Measurements from ENCODE around the gene OSBPL10.
"Not testable (repeated sequence)": the region's sequence is repeated elsewhere in the genome, so short reads cannot be mapped to it uniquely, and the experiment has no call there.

Gene OSBPL10

DNA sequence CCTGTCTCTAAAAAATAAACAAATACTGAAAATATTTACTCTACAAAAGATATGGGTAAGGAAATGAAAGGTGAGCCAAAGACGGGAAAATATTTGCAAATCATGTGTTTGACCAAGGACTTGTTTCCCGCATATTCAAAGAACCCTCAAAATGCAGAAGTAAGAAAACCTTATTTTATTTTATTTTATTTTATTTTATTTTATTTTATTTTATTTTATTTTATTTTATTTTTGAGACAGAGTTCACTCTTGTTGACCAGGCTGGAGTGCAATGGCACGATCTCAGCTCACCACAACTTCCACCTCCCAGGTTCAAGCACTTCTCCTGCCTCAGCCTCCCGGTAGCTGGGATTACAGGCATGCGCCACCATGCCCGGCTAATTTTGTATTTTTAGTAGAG lies 11.9 kb upstream of the OSBPL10 start:
- DNase-seq, result not testable (repeated sequence)

DNA sequence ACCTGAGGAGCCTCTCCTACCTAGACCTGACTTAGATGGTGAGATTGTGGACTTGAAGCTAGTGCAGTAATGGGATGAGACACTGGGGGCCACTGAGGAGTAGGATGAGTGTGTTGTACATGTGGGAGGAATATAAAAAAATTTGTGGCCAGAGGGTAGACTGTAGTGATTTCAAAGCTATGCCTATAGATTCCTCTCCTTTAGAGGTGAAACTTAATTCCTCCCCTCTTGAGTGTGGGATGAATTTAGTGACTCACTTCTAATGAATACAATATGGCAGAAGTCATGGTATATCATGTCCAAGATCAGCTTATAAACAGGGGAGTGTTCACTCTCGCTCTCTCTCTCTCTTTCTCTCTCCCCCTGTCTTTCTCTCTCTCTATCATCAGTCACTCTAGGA lies 7.2 kb upstream of the OSBPL10 start:
- no peak for DNase-seq

DNA sequence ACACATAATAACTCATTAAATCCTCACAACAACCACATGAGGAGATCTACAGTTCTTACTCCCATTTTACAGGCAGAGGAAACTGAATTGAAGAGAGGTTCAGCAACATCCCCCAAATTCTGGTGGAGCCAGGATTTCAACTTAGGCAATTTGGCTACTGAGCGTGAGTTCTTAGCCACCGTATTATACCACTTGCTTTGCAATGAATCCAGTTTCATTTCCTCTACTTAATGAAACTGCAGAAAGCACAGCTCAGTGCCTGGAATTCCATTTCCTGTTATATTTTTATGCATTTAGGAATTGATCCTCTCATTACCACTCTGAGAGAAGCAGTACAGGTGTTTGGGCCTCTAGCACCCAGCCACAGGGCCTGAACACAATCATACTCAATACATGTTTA lies 4.8 kb upstream of the OSBPL10 start:
- no peak for DNase-seq

DNA sequence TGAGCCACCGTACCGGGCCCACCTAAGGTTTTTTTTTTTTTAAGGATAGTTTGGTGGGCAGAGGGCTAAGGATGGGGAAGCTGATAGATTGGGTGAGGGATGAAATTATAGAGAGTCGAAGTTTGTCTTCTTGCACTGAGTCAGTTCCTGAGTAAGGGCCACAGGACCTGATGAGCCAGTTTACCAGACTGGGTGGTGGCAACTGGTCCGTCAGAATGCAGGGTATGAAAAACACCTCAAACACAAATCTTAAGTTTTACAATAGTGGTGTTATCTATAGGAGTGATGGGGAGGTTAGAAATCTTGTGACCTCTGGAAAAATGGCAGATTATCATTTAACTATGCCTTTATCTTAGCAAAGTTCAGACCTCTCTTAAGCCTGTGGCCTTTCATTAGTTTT lies 3.3 kb upstream of the OSBPL10 start:
- DNase-seq, result no peak

DNA sequence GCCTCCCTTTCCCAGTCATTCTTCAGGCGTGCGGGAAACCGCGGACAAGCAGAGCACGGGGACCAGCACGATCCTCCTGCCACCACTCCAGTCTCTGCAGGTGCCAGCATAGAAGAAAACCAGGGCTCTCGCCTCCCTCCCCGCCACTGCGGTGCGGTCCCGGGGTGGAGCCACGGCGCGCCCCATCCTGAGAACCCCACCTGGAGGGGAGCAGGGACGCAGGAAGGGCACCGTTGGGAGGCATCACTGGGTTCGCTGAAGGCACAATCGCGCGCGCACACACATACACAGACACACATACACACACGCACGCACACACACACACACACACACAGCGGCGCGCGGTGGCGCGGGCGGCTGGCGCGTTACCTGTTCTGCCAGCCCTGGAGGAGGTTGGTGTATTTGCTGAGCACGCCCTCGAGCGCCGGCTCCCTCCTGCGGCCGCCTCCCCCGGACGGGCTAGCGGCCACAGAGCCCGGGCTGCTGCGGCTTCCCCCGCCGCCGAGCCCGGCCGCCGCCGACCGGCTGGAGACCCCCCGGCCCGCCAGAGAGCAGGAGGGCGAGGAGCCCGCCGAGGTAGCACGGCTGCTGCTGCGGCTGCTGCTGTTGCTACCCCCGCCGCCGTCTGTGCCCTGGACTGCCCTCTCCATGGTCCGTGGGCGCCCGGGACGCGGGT lies 394 bp downstream of the OSBPL10 start:
- peak; percentile 84 for DNase-seq

DNA sequence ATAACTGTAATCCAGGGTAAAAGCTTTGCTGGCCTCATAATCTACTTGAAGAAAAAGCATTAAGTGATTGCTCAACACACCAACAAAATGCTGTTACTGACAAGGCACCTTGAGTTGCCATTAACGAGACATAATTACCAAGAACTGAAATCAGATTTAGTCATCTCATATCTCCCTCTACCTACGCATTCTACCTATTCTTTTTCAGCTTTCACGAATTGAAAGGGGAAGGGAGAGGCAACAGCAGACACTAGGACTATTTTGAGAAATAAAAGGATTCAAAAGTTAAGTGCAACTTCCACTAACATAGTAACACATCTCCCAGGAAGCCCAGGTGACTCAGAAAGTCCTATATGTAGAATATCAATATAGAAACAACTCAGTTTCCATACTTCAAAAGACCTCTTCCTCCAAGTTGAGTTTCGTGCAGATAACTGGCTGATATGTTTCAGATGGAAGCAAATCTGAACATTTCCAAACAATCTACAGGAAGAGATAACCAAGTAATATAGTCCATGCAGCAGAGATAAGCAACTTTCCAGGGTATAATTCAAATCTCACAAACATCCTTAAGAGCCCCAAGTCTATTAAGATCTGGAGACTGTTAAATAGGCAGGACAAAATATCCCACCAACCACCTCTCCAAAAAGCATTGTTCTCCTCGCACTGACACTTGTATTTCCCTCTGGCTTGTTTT lies 1.9 kb downstream of the OSBPL10 start:
- no peak for DNase-seq

DNA sequence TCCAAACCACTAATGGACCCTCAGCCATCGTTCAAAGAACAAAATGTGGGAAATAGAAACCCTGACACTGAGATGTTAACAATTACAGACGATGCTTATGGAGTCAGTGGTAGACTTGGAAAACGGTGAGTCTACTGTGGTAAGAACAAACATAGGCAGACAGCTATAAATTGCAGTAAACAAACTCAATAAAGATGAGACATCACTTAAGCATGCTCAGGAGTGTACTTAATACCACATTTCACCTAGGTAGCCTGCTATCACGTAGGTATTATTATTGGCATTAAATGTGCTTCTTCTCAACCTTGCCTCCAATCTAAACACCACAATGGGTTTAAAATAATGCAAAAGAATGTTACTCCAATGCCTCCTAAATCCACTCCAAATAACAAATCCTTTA lies 2.5 kb downstream of the OSBPL10 start:
- DNase-seq, result no peak

DNA sequence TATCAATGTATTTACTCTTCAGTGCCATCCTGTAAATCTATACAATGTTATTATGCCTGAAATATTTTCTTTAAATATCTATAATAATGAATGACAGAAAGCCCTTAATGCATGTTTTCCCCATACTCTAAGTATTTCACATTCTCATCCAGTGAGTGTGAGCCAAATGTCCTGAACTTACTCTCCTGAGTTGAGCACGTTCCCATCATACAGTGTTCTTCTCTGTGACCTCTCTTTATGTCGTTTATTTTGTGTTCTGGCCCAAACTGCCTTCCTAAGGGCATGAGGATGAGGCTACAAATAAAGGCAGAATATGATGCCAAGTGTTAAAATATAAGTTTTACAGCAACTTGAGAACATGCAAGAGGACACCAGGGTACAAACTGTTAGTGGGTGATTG lies 3.3 kb downstream of the OSBPL10 start:
- DNase-seq, result no peak

DNA sequence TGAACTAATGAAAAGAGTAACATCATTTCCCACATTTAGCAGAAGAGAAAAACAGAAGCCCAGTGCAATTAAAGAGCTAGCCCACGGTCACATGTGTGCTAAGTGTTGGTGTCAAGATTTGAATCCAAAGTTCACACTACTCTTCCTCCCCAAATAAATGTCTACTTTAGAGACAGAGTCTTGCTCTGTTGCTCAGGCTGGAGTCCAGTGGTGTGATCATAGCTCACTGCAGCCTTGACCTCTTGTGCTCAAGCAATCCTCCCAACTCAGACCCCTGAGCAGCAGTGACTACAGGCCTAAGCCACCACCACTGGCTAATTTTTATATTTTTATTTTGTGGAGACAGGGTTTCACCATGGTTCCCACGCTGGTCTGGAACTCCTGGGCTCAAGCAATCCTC lies 4.8 kb downstream of the OSBPL10 start:
- DNase-seq, result no peak

DNA sequence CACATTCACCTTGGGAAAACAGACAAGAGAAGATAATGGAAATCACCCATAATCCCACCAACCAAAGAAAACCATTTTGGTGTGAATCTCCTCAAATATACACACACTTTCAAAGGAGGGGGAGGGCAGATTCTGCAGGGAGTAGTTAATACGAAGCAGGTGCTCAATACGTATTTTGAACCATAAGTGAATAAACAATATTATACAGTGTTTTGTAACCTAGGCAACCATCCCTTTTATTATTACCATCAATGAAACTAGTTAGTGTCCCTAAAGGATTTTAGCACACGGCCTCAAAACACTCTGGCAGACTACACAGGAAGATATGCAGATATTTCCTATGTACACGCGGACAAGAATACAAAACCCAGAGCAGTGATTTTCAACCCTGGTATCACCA lies 6.1 kb downstream of the OSBPL10 start:
- no peak for DNase-seq

DNA sequence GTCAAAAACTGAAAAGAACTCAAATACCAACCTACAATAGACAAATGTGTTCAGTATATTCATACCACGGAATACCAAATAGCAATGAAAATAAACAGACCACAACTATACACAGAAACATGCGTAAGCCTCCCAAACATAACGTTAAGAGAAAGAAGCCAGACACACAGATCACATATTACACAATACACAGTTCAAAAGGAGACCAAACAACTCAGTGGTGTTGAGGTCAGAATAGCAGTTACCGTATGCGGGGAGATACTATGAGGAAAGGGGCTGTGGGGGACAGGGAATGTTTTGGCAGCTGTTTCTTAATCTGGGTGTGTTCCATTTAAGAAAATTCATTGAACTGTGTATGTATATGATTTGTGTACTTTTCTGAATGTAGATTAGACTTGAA lies 6.6 kb downstream of the OSBPL10 start:
- DNase-seq, result no peak

DNA sequence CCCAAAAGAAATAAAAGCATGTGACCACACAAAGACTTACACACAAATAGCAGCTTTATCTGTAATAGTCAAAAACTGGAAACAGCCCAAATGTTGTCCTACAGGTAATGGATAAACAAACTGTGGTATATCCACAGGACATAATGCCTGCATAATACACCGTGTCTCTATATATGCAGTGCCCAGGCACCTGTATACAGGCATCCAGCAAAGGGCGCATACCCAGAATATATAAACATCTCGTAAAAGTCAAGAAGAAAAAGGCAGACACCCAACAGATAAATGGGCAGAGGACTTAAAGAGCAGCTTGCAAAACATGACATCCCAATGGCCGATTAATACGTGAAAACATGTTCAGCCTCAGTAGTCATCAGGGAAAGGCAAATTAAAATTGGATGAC lies 7.2 kb downstream of the OSBPL10 start:
- no peak for DNase-seq

DNA sequence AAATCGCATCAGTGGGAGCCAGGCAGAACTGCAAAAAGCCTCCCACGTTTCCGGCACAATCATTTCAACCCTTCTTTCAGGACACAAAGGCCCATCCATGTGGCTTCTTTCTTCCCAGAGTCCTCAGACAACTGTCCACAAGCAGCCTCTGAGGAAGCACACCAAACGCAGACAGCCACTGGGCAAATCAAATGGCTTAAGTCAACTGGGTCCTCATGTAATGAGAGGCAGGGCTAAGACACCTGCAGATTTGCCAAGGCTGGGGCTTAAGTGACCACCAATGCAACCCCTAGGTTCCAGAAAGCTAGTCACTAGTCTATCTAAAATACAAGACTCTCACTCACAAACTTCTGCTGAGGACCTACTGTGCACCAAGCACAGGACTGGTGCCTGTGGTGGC lies 8.0 kb downstream of the OSBPL10 start:
- no peak for DNase-seq

DNA sequence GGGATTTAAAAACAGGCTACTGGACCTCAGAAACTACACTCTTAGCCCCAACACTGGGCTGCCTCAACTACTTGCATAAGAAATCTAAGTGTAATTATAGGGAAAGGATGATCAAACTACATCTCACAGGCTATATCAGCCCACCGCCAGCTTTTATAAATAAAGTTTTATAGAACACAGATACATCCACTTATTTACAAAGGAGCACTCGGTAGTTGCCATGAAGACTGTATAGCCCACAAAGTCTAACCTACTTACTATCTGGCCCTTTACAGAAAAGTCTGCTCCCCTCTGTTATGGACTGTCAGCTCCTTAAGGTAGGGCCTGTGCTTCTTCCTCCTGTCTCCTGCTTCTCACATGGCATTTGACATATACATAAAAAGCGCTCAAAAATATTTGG lies 9.5 kb downstream of the OSBPL10 start:
- DNase-seq, result no peak

DNA sequence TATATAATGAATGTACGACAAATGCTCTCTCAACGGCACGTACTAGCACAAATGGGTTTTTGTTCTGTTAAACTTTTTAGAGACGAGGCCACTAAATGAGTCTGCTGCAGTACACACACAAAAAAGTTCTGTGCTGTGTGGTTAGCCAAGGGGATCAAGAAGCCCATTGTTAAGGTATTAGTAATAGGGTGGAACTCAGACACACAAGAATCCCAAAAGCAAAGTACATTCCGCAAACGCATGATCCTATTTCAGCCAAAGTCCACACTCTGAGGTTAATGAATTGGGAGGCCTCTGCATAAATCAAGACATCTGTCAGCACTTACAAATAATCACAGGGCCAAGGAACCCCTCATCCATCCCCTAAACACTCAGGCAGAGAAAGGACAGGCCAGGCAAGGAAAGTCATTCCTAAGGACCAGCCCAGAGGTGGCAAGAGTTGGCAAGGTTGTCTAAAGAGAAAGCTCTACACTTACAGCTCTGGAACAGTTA lies 12.1 kb downstream of the OSBPL10 start:
- peak; percentile 6 for DNase-seq

DNA sequence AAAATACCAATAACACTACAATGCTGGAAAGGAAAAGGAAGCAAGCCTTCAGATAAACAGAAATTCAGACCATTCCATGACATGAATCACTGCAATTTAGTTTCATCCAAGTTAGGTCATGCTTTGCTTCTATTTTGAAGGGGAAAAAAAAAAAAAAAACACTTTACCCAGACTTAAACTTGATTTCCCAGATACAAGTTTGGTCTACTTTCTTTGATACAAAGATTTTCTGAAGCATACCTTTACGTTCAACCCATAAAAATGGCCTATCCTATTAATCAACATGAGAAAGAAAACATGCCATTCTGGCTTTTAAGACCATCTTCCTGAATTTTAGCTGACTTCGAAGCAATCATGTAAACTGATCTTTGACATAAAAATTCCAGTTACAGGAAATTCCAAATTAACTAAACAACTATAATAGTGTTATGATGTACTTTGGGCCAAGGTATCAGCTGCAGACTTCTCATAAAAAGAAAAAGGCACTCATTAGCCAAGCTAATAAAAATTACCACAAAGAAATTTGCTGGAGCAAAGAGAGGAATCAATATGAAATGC lies 12.6 kb downstream of the OSBPL10 start:
- no peak for DNase-seq

DNA sequence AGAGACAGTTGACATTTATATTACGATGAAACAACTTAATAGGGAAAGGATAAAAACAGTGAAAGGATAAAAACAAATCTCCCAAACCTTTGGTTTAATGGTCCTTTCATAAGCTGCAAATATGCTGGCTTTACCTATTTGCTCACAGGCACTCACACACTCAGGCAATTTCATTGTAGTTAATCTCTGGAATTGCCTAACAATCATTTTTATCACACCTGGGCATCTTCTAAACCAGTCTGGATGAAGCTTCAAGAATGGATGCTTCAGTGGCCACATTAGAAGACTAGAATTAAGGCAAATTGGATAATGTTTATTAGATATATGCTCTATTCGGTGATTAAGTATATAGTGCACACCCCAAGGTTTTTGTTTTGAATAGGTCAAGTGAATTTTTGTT lies 13.5 kb downstream of the OSBPL10 start:
- DNase-seq, result no peak

DNA sequence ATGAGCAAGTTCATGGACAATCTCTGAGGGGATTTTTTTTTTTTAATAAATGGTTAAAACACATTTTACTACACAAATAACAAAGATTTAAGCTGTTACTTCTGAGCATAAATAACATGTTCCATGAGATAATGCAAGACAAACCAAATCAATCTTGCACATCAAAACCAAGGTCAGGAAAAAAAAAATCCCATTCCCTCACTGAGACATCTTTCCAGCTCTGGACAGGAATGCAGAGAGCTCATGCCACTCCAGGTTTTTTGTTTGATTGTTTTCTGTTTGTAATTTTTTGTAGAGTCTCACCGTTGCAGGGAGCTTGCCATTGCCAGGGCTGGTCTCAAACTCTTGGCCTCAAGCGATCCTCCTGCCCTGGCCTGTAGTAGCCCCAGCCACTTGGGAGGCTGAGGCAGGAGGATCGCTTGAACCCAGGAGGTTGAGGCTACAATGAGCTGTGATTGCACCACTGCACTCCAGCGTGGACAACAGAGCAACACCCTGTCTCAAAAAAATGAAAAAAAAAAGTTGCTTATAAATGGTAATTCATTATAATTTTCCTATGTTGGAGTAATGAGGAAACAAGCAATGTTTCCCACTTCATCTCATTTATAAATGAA lies 14.0 kb downstream of the OSBPL10 start:
- DNase-seq, result no peak

DNA sequence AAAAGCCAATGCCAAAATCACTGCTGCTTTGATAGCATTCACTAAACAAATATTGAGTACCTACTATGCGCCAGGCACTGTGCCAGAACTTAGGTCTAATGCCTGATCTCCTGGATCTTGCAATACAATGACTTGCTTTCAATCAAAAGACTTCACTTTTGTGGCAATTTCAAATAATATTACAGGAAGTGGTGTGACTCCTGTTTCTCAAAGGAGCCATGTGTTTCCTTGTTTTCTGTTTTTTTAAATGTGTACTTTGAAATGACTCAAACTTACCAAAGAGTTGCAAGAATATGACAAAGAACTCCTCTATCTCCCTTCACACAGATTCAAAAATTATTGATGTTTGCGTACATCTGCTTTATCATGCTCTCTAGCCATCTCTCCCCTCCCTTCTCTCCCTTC lies 18.3 kb downstream of the OSBPL10 start:
- DNase-seq, result peak; percentile 39

DNA sequence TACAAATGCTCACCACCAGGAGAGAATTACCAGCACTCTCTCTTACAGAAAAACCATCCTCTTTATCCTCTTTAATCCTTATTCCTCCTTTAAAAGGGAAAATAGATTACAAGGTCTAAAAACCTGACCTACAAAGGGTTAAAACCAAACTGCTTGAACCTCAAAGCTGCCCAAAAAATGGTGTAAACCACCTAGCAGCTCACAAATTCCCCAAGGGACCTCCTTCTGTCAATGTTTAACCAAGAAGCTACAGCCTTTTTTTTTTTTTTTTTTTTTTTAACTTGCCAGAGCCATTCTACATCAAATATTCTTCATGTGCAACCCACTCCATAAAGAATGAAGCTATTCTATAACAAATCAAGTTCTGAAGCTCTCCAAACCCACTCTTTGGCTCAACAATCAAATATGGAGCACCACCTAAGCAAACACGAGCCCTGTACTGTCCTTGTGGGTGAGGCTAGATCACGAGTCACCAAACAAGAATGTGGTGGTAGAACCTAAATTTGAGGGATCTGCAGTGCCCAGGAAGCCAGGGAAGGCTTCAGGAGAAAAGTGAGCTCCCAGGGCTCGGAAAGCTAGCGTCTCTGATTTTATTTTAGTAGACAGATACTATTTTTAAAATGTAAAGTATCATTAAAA lies 20.1 kb downstream of the OSBPL10 start:
- peak; percentile 64 for DNase-seq

DNA sequence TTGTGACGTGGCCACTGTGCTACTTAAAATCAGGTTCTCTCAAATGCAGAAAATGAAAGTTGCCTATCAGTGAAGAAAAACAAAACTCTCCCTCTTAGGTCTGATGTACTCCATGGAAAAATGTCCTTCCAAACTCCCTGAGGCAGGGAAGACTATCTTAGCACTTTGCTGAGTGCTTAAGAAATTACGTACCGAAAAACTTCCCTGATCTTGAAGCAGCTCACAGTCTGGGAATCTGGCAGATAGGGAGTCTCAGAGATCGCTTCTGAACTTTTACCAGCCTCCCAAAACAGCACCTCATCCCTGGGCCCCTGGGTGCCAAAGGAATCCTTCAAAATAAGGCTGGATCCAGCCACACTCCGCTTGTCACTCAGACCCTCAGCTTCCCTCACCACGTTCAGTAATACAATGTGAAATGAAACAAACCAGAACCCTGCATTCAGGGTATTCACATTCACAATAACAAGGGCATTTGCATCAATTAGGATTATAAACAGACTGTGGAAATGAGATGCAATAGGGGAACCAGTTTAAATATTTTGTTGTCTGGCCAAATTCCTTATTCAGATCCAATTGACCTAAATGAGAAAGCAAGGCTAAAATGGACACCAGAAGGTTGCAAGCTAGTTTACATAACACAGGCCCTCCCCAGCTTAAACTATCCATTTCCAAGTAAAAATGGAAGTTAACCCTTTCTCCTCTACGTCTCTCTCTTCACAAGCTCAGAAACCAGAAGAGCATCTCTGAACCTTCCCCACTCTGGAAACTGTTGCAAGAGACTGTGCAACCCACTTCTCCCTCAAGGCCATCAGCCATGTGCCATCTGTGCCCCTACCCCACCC lies 20.9 kb downstream of the OSBPL10 start:
- peak; percentile 4 for DNase-seq

DNA sequence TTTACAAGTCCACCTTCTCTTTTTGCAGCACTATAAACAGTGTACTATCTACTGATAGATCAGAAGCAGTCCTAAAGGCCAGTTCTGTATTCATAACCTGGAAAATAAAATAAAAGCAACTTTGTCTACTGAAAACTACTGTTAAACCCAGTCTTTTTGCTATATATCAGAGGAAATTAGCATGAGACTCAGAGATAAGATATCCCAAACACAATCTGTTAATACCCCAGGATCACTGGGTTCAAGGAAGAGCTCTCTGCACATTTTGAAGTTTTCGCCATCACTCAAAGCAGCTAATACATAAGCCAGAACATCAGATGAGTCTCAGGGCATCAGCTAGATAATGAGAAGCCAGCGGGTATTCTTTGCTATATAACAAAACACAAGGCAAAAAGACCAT lies 21.8 kb downstream of the OSBPL10 start:
- DNase-seq, result no peak

Measured in NCI-H69 (cell line).